DOHH2 (cell line): ENCODE results near the gene GUK1.

ENCODE experiments used
- EZH2phosphoT487 ChIP-seq: fragments of 200-600 bp; sonication (generic); IDR thresholded peaks from 2 replicates; pipeline ENCODE4 v1.6.1; 2017; ENCODE audit warnings: borderline replicate concordance, mild to moderate bottlenecking, antibody characterized with exemption, low read length, moderate library complexity, mixed read lengths
- TF ChIP-seq, protein P1 (sequence below): fragments of 200-600 bp; sonication (generic); IDR thresholded peaks from one replicate; pipeline ENCODE4 v1.5.1; 2014; ENCODE audit warnings: antibody characterized with exemption, mild to moderate bottlenecking, low read depth, low read length; ENCODE audit not compliant: poor library complexity, severe bottlenecking

- TF ChIP-seq, protein P1, sequence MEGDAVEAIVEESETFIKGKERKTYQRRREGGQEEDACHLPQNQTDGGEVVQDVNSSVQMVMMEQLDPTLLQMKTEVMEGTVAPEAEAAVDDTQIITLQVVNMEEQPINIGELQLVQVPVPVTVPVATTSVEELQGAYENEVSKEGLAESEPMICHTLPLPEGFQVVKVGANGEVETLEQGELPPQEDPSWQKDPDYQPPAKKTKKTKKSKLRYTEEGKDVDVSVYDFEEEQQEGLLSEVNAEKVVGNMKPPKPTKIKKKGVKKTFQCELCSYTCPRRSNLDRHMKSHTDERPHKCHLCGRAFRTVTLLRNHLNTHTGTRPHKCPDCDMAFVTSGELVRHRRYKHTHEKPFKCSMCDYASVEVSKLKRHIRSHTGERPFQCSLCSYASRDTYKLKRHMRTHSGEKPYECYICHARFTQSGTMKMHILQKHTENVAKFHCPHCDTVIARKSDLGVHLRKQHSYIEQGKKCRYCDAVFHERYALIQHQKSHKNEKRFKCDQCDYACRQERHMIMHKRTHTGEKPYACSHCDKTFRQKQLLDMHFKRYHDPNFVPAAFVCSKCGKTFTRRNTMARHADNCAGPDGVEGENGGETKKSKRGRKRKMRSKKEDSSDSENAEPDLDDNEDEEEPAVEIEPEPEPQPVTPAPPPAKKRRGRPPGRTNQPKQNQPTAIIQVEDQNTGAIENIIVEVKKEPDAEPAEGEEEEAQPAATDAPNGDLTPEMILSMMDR: no peak
- no peak for TF ChIP-seq EZH2phosphoT487
Observed at GRCh38 chr1:228194436-228194835, 54.4 kb downstream of the GUK1 start.
